Testis (tissue), 3 donors: ENCODE results near the gene DEFB132. TPM values are rescaled to one million over a fixed set of nuclear protein-coding genes. Genes with fewer than 3 reads are reported as not detected.

ENCODE experiments used
- DNase-seq: peaks from one replicate; pipeline ENCODE4 v3.0.0-alpha.2; 2019
- H3K27ac ChIP-seq, 2 donors: fragments of 200-600 bp; sonication (generic); one replicate each; pipeline ENCODE4 v1.5.1; 2019
- H3K27me3 ChIP-seq: fragments of 200-600 bp; sonication (generic); one replicate; pipeline ENCODE4 v1.5.1; 2019
- H3K36me3 ChIP-seq: fragments of 200-600 bp; sonication (generic); one replicate; pipeline ENCODE4 v1.5.1; 2017; ENCODE audit warnings: low read depth; ENCODE audit errors: missing control alignments
- H3K4me1 ChIP-seq: fragments of 200-600 bp; sonication (generic); one replicate; pipeline ENCODE4 v1.5.1; 2019
- H3K4me3 ChIP-seq, 2 donors: fragments of 200-600 bp; sonication (generic); one replicate each; pipeline ENCODE4 v1.5.1; 2017 to 2019
- H3K9me3 ChIP-seq: fragments of 200-600 bp; sonication (generic); one replicate; pipeline ENCODE4 v1.5.1; 2017
- POLR2A ChIP-seq: fragments of 450-650 bp; IDR thresholded peaks from one replicate; pipeline ENCODE4 v1.6.1; 2017; ENCODE audit warnings: antibody characterized with exemption, mild to moderate bottlenecking, moderate library complexity
- WGBS, 2 donors: methylation state at CpG; one replicate each; pipeline ENCODE4 v1.1.5; 2018; 5-methylcytosine and 5-hydroxymethylcytosine counted together
- intact Hi-C: fragments of 100-400 bp; cut with DNase I; formaldehyde crosslinking; loops from one replicate; pipeline ENCODE4 v1.15.1; 2023; ENCODE audit warnings: low total_unique reads
- polyA plus RNA-seq: library from polyadenylated mRNA; stranded (reverse); fragments of 350-450 nt; fragmentation: Illumina TruSeq; extraction: RNeasy Lipid Tissue Mini Kit (QIAGEN cat#74804); gene quantifications from one replicate; pipeline ENCODE4 v1.2.3, GENCODE V29; 2014; ENCODE audit warnings: low read depth, low replicate concordance; ENCODE audit not compliant: insufficient read depth
- total RNA-seq, 2 donors: library from RNA; depleted of rRNA; stranded (reverse); fragments of >200 nt; gene quantifications; one replicate each; pipeline ENCODE4 v1.2.3, GENCODE V29; 2016
- TF ChIP-seq, protein P1 (sequence below), 3 experiments: fragments of 450-650 bp in 2 of 3; fragments of 200-600 bp in 1 of 3; sonication (generic) in 1 of 3; IDR thresholded peaks; one replicate each; pipeline ENCODE4 v1.5.1; 2016 to 2019; ENCODE audit warnings: antibody characterized with exemption in 3 of 3, mild to moderate bottlenecking in 2 of 3, moderate library complexity in 1 of 3

DEFB132 gene
- total and polyA plus RNA-seq, 3 donors from 2014 or later = not detected

- Histone ChIP-seq H3K4me1 (no peaks in the 10 kb centered on the region), H3K27me3 (no peaks in the 10 kb centered on the region), H3K4me3 (no peak overlapping the region), H3K9me3 (no peaks in the 10 kb centered on the region), H3K36me3 (no peaks in the 10 kb centered on the region), H3K27ac (no peak overlapping the region)
- DNase-seq = no peak
- intact Hi-C loops = loop anchor here (10.0 kb wide), 1 partner anchor 49 kb away; the partner anchor contains the start of gene SOX12
- TF ChIP-seq POLR2A = no peak
- TF ChIP-seq, protein P1, sequence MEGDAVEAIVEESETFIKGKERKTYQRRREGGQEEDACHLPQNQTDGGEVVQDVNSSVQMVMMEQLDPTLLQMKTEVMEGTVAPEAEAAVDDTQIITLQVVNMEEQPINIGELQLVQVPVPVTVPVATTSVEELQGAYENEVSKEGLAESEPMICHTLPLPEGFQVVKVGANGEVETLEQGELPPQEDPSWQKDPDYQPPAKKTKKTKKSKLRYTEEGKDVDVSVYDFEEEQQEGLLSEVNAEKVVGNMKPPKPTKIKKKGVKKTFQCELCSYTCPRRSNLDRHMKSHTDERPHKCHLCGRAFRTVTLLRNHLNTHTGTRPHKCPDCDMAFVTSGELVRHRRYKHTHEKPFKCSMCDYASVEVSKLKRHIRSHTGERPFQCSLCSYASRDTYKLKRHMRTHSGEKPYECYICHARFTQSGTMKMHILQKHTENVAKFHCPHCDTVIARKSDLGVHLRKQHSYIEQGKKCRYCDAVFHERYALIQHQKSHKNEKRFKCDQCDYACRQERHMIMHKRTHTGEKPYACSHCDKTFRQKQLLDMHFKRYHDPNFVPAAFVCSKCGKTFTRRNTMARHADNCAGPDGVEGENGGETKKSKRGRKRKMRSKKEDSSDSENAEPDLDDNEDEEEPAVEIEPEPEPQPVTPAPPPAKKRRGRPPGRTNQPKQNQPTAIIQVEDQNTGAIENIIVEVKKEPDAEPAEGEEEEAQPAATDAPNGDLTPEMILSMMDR (IDR thresholded peaks at IDR 0.05) = no peak
- 91 to 92% methylated on average over 7 of the region's 7 CpGs for WGBS, 2 donors
These were observed 18.3 kb downstream of the DEFB132 start for GRCh38 chr20:275791-276190.

DNA sequence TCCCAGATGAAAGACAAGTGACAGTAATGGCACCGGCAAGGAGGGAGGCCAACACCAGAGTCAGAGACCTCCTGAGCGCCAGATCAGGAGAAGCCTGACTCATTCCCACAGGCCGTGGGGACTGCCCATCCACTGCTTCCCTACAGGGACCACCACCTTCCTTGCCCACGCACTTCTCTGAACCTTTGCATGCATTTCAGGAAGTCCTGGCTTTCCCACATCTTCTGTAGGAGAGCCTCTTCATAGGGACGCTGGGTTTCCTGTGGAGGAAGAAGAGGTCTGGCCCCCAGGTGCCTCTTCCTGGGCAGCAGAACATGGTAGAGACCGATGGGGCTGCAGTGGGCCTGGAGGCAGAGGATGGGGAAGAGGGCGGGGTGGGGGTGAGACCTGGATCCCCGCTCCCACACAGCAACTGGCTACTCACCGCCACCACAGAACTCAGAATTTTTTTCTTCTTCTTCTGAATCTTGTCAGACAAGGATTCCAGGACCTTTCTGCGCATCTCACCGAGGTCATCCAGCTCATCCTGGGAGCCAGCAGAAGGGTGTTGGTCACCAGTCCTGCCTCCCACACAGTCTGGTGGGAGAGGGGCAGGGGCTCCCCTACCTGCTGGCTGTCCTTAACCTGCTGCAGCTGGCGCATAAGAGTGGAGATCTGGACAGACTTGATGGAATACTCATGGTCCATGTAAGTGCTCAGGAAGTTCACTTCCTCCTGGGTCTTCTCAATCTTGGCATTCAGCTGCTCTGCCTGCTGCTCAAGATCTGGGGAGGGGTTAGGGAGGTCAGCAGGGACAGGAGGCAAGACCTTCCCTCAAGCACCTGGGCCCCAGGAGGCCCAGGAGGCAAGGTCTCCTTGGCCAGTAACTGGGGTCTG lies 19.3 kb downstream of the DEFB132 start:
- intact Hi-C loops = loop anchor here (10.0 kb wide), 1 partner anchor 48 kb away; the partner anchor contains the start of gene SOX12
- no peaks in the 10 kb centered on the region for H3K9me3 ChIP-seq
- no peaks in the 10 kb centered on the region for H3K27me3 ChIP-seq
- no peaks in the 10 kb centered on the region for H3K36me3 ChIP-seq
- no peaks in the 10 kb centered on the region for H3K4me1 ChIP-seq
- no peak overlapping the region for H3K4me3 ChIP-seq
- WGBS, 2 donors = 94 to 96% methylated on average over 11 to 12 of the region's 12 CpGs
- H3K27ac ChIP-seq = no peak overlapping the region
- TF ChIP-seq, protein P1 (IDR thresholded peaks at IDR 0.05) = no peak
- no peak for TF ChIP-seq POLR2A
- peak; percentile 11 for DNase-seq

DNA sequence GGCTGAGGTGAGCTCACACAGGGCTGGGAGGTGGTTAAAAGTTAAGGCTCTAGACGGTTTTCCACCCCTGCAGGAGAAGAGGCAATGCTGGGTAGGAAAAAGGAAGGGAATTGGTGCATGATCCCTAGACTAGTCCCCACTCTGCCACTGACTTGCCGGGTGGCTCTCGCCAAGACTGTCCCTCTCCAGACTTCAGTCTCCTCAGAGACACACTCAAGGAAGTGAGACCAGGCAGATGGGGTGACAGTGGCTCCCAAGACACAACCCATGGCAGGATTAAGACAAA lies 19.9 kb downstream of the DEFB132 start:
- TF ChIP-seq, protein P1 (IDR thresholded peaks at IDR 0.05) = no peak
- no peak for TF ChIP-seq POLR2A
- H3K4me3 ChIP-seq = no peak overlapping the region
- intact Hi-C loops = loop anchor here (10.0 kb wide), 1 partner anchor 47 kb away; the partner anchor contains the start of gene SOX12

GRCh38 chr20:278181-278580 lies 20.7 kb downstream of the DEFB132 start:
- intact Hi-C loops = loop anchor here (10.0 kb wide), 1 partner anchor 47 kb away; the partner anchor contains the start of gene SOX12
- H3K4me3 ChIP-seq = no peak overlapping the region
- no peaks in the 10 kb centered on the region for H3K4me1 ChIP-seq
- WGBS, 2 donors = 37 to 73% methylated on average over 5 of the region's 5 CpGs
- peak; percentile 15 for DNase-seq
- no peaks in the 10 kb centered on the region for H3K27me3 ChIP-seq
- H3K27ac ChIP-seq = no peak overlapping the region
- H3K36me3 ChIP-seq = no peaks in the 10 kb centered on the region
- TF ChIP-seq POLR2A = no peak
- TF ChIP-seq, protein P1 (IDR thresholded peaks at IDR 0.05) = no peak
- no peaks in the 10 kb centered on the region for H3K9me3 ChIP-seq

More for the DNA sequence above, 19.9 kb downstream of the DEFB132 start:
- Histone ChIP-seq H3K36me3 (no peaks in the 10 kb centered on the region), H3K27ac (no peak overlapping the region), H3K27me3 (no peaks in the 10 kb centered on the region), H3K4me1 (no peaks in the 10 kb centered on the region), H3K9me3 (no peaks in the 10 kb centered on the region)
- 61 to 89% methylated on average over 3 of the region's 3 CpGs for whole genome bisulfite sequencing, 2 donors
- peak; percentile 4 for DNase-seq
